ENCODE data around the gene CHN1.

- TF ChIP-seq, protein P1, sequence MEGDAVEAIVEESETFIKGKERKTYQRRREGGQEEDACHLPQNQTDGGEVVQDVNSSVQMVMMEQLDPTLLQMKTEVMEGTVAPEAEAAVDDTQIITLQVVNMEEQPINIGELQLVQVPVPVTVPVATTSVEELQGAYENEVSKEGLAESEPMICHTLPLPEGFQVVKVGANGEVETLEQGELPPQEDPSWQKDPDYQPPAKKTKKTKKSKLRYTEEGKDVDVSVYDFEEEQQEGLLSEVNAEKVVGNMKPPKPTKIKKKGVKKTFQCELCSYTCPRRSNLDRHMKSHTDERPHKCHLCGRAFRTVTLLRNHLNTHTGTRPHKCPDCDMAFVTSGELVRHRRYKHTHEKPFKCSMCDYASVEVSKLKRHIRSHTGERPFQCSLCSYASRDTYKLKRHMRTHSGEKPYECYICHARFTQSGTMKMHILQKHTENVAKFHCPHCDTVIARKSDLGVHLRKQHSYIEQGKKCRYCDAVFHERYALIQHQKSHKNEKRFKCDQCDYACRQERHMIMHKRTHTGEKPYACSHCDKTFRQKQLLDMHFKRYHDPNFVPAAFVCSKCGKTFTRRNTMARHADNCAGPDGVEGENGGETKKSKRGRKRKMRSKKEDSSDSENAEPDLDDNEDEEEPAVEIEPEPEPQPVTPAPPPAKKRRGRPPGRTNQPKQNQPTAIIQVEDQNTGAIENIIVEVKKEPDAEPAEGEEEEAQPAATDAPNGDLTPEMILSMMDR (IDR thresholded peaks at IDR 0.05), result no peak
- TF ChIP-seq POLR2A (IDR thresholded peaks at IDR 0.05), result no peak
These were observed 117.0 kb downstream of the CHN1 start for GRCh38 chr2:174888146-174888545.
